ENCODE measurements around the gene CTNNA1. TPM values are rescaled to one million over a fixed set of nuclear protein-coding genes. Genes with fewer than 3 reads are reported as not detected.

The CTNNA1 gene
- total and polyA plus RNA-seq, 2 donors from 2014 or later = 177 to 463 TPM

- no peak overlapping the region for H3K4me3 ChIP-seq (ENCODE audit: low read length in 3 of 3)
- FAIRE-seq (no peak), DNase-seq (peak in 1 of 5 donors; percentile 23)
- no peak overlapping the region for H3K9ac ChIP-seq (ENCODE audit: low read length in 3 of 3)
- no peaks in the 10 kb centered on the region for H3K36me3 ChIP-seq (ENCODE audit: control insufficient read depth in 2 of 3, insufficient read depth in 3 of 3, low read length in 3 of 3)
- intact Hi-C loops (cut with DNase I) = no loop called here
- H3K9me3 ChIP-seq (ENCODE audit: control insufficient read depth in 2 of 3, insufficient read depth in 1 of 3, low read length in 3 of 3) = no peaks in the 10 kb centered on the region
- no peak for TF ChIP-seq CTCF (IDR thresholded peaks at IDR 0.05; ENCODE audit: borderline replicate concordance, extremely low read depth, insufficient read depth)
- H3K27ac ChIP-seq (ENCODE audit: low read depth in 2 of 2, low read length in 2 of 2) = no peak overlapping the region
- peaks cover 0 to 7% (median 0%) of the 10 kb centered on the region in 3 donors for H3K4me1 ChIP-seq (ENCODE audit: control insufficient read depth in 2 of 3, insufficient read depth in 2 of 3, low read depth in 1 of 3, low read length in 3 of 3)
- H3K27me3 ChIP-seq (ENCODE audit: control insufficient read depth, insufficient read depth, low read length) = no peaks in the 10 kb centered on the region
Observed at GRCh38 chr5:138873466-138874221, 120.4 kb downstream of the CTNNA1 start.

GRCh38 chr5:138874241-138874640, 121.0 kb downstream of the CTNNA1 start:
- DNase-seq (no peak), FAIRE-seq (no peak)
- H3K36me3 ChIP-seq (ENCODE audit: control insufficient read depth in 2 of 3, insufficient read depth in 3 of 3, low read length in 3 of 3) = no peaks in the 10 kb centered on the region
- no peaks in the 10 kb centered on the region for H3K9me3 ChIP-seq (ENCODE audit: control insufficient read depth in 2 of 3, insufficient read depth in 1 of 3, low read length in 3 of 3)
- intact Hi-C loops (cut with DNase I) = no loop called here
- H3K4me1 ChIP-seq (ENCODE audit: control insufficient read depth in 2 of 3, insufficient read depth in 2 of 3, low read depth in 1 of 3, low read length in 3 of 3) = peaks cover 0 to 7% (median 0%) of the 10 kb centered on the region in 3 donors
- no peak overlapping the region for H3K27ac ChIP-seq (ENCODE audit: low read depth in 2 of 2, low read length in 2 of 2)
- H3K27me3 ChIP-seq (ENCODE audit: control insufficient read depth, insufficient read depth, low read length) = no peaks in the 10 kb centered on the region
- no peak for TF ChIP-seq CTCF (IDR thresholded peaks at IDR 0.05; ENCODE audit: borderline replicate concordance, extremely low read depth, insufficient read depth)
- H3K9ac ChIP-seq (ENCODE audit: low read length in 3 of 3) = no peak overlapping the region
- H3K4me3 ChIP-seq (ENCODE audit: low read length in 3 of 3) = no peak overlapping the region

GRCh38 chr5:138874771-138875551, 121.7 kb downstream of the CTNNA1 start, which contains the start of gene LRRTM2:
Gene LRRTM2 (minus strand): TSS chr5:138875335. CDS start chr5:138874911, 424 bp downstream.
- intact Hi-C loops (cut with DNase I) = no loop called here
- no peaks in the 10 kb centered on the region for H3K27me3 ChIP-seq (ENCODE audit: control insufficient read depth, insufficient read depth, low read length)
- DNase-seq (peak in 4 of 5 donors; percentile 59 to 85 (median 69)), FAIRE-seq (no peak)
- H3K9ac ChIP-seq (ENCODE audit: low read length in 3 of 3) = no peak within 1 kb of the TSS
- H3K36me3 ChIP-seq (ENCODE audit: control insufficient read depth in 2 of 3, insufficient read depth in 3 of 3, low read length in 3 of 3) = no peaks in the 10 kb centered on the region
- no peak for TF ChIP-seq CTCF (IDR thresholded peaks at IDR 0.05; ENCODE audit: borderline replicate concordance, extremely low read depth, insufficient read depth)
- H3K27ac ChIP-seq (ENCODE audit: low read depth in 2 of 2, low read length in 2 of 2) = no peak within 1 kb of the TSS
- peak within 1 kb of the TSS in 2 of 3 donors; percentile 6 to 12 for H3K4me3 ChIP-seq (ENCODE audit: low read length in 3 of 3)
- peaks cover 0 to 7% (median 0%) of the 10 kb centered on the region in 3 donors for H3K4me1 ChIP-seq (ENCODE audit: control insufficient read depth in 2 of 3, insufficient read depth in 2 of 3, low read depth in 1 of 3, low read length in 3 of 3)
- H3K9me3 ChIP-seq (ENCODE audit: control insufficient read depth in 2 of 3, insufficient read depth in 1 of 3, low read length in 3 of 3) = no peaks in the 10 kb centered on the region

All from kidney (tissue), 14 donors.